Spleen (tissue), 11 donors: Measurements from ENCODE around the gene FGGY. TPM values are rescaled to one million over a fixed set of nuclear protein-coding genes. Genes with fewer than 3 reads are reported as not detected.

Experiments used
- DNase-seq: peaks from one replicate; pipeline ENCODE4 v3.0.0-alpha.2; 2020
- H3K27ac ChIP-seq, 8 donors: fragments of 200-600 bp; sonication (generic) in 7 of 8; 1 replicate in 4 of 8; 2 replicates in 4 of 8; pipeline versions ENCODE4 v1.5.0 to v1.8.0; 2016 to 2021; ENCODE audit warnings: inconsistent platforms in 4 of 8, mild to moderate bottlenecking in 4 of 8, moderate library complexity in 1 of 8
- H3K27me3 ChIP-seq, 7 donors: fragments of 200-600 bp; sonication (generic) in 6 of 7; replicated peaks in 1 of 7; 1 replicate in 4 of 7; 2 replicates in 3 of 7; pipeline versions ENCODE4 v1.5.0 to v1.8.0; 2016 to 2021; ENCODE audit warnings: inconsistent platforms in 3 of 7, mild to moderate bottlenecking in 1 of 7
- H3K36me3 ChIP-seq, 6 donors: fragments of 200-600 bp; sonication (generic) in 5 of 6; 1 replicate in 4 of 6; 2 replicates in 2 of 6; pipeline versions ENCODE4 v1.5.0 to v1.8.0; 2016 to 2021; ENCODE audit warnings: inconsistent platforms in 2 of 6
- H3K4me1 ChIP-seq, 6 donors: fragments of 200-600 bp; sonication (generic) in 5 of 6; 1 replicate in 3 of 6; 2 replicates in 3 of 6; pipeline versions ENCODE4 v1.5.0 to v1.8.0; 2016 to 2021; ENCODE audit warnings: inconsistent platforms in 3 of 6
- H3K4me3 ChIP-seq, 8 donors: fragments of 200-600 bp; sonication (generic) in 7 of 8; 1 replicate in 4 of 8; 2 replicates in 4 of 8; pipeline versions ENCODE4 v1.5.0 to v1.8.0; 2016 to 2021; ENCODE audit warnings: inconsistent platforms in 4 of 8, mild to moderate bottlenecking in 4 of 8, moderate library complexity in 2 of 8
- H3K9me3 ChIP-seq, 8 donors: fragments of 200-600 bp; sonication (generic) in 7 of 8; 1 replicate in 4 of 8; 2 replicates in 4 of 8; pipeline versions ENCODE4 v1.5.0 to v1.8.0; 2016 to 2021; ENCODE audit warnings: inconsistent platforms in 4 of 8
- POLR2A ChIP-seq, 3 donors: fragments of 450-650 bp; IDR thresholded peaks; one replicate each; pipeline ENCODE4 v1.5.1; 2017; ENCODE audit warnings: antibody characterized with exemption in 3 of 3, mild to moderate bottlenecking in 1 of 3
- POLR2AphosphoS5 ChIP-seq, 3 donors: sonication (generic); formaldehyde crosslinking; IDR thresholded peaks; one replicate each; pipeline ENCODE4 v1.5.1; 2017; ENCODE audit warnings: antibody characterized with exemption in 3 of 3
- WGBS, 5 donors: extraction: QIAGEN DNeasy Blood & Tissue Kit in 3 of 5; methylation state at CpG; one replicate each; pipeline versions ENCODE4 v1.1.5 to v1.1.7; 2013 to 2018; 5-methylcytosine and 5-hydroxymethylcytosine counted together
- intact Hi-C: fragments of 100-400 bp; cut with DNase I; formaldehyde crosslinking; loops from one replicate; pipeline ENCODE4 v1.15.0; 2023; ENCODE audit warnings: low total_unique reads
- polyA plus RNA-seq, 3 donors: library from polyadenylated mRNA; stranded (reverse); fragments of 200-250 nt; gene quantifications; one replicate each; pipeline ENCODE4 v1.2.1, GENCODE V29; 2013
- total RNA-seq, 7 donors: library from RNA; depleted of rRNA in 3 of 7; stranded (reverse); fragments of >200 nt in 3 of 7; fragmentation: NEBNext Ultra II Directional in 4 of 7; extraction: Animal tissue kit (Norgen Biotek cat#: 25700) in 4 of 7; gene quantifications; one replicate each; pipeline versions ENCODE4 v1.1.0 to v1.2.1, GENCODE V29; 2016 to 2021
- TF ChIP-seq, protein P1 (sequence below), 11 experiments: fragments of 200-600 bp in 7 of 11; fragments of 450-650 bp in 4 of 11; sonication (generic) in 4 of 11; IDR thresholded peaks in 8 of 11; conservative IDR thresholded peaks in 3 of 11; 1 replicate in 7 of 11; 2 replicates in 4 of 11; pipeline versions ENCODE4 v1.4.0 to v1.8.0; 2016 to 2021; ENCODE audit warnings: antibody characterized with exemption in 11 of 11, inconsistent platforms in 4 of 11, mild to moderate bottlenecking in 1 of 11
- donor health status: healthy with polysubstance abuse.
- donor health status: DM: no; HTN: no; CAD: no; lungs with moderate emphysema.
- donor health status: DM: no; HTN: no; CAD: no.
- donor health status: Bipolar disorder and iron deficiency.
- donor health status: healthy.
- donor health status: DM: no; HTN: no; CAD: no.
- donor health status: DM: yes; HTN: yes; CAD: no.

Gene FGGY
- total and polyA plus RNA-seq, 10 donors: 1.7 to 27.8 (median 13.2) TPM

DNA sequence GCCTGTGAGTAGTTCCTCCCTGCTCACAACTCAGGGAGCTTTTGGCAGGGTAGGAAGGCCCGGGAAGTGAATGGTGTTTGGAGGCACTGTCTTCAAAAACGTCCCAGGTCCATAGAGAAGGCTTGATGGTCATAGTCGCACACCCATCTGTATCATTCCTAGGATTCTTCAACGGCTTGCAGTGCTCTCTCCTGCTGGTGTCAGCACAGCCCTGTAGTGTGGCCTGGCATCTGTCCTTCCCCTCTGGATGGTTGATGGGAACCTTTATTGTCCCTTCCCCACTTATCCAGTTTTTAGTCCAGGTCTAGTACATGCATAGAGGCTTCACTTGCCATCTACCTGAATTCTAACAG is 375.0 kb downstream of the FGGY start:
- Histone ChIP-seq H3K27ac (peak overlapping the region in 1 of 8 donors; percentile 60), H3K4me3 (no peak overlapping the region), H3K36me3 (no peaks in the 10 kb centered on the region), H3K4me1 (peaks cover 0 to 44% (median 18%) of the 10 kb centered on the region in 6 donors), H3K9me3 (no peaks in the 10 kb centered on the region), H3K27me3 (no peaks in the 10 kb centered on the region)
- no peak for DNase-seq
- intact Hi-C loops: no loop called here
- TF ChIP-seq POLR2AphosphoS5 (IDR thresholded peaks at IDR 0.05) (no peak), POLR2A (IDR thresholded peaks at IDR 0.05) (no peak)
- TF ChIP-seq, protein P1, sequence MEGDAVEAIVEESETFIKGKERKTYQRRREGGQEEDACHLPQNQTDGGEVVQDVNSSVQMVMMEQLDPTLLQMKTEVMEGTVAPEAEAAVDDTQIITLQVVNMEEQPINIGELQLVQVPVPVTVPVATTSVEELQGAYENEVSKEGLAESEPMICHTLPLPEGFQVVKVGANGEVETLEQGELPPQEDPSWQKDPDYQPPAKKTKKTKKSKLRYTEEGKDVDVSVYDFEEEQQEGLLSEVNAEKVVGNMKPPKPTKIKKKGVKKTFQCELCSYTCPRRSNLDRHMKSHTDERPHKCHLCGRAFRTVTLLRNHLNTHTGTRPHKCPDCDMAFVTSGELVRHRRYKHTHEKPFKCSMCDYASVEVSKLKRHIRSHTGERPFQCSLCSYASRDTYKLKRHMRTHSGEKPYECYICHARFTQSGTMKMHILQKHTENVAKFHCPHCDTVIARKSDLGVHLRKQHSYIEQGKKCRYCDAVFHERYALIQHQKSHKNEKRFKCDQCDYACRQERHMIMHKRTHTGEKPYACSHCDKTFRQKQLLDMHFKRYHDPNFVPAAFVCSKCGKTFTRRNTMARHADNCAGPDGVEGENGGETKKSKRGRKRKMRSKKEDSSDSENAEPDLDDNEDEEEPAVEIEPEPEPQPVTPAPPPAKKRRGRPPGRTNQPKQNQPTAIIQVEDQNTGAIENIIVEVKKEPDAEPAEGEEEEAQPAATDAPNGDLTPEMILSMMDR (IDR thresholded peaks at IDR 0.05 in 8 of 11, conservative IDR thresholded peaks at IDR 0.05 in 3 of 11): no peak
- 85 to 96% (median 93%) methylated on average over 4 of the region's 4 CpGs for WGBS, 5 donors

DNA sequence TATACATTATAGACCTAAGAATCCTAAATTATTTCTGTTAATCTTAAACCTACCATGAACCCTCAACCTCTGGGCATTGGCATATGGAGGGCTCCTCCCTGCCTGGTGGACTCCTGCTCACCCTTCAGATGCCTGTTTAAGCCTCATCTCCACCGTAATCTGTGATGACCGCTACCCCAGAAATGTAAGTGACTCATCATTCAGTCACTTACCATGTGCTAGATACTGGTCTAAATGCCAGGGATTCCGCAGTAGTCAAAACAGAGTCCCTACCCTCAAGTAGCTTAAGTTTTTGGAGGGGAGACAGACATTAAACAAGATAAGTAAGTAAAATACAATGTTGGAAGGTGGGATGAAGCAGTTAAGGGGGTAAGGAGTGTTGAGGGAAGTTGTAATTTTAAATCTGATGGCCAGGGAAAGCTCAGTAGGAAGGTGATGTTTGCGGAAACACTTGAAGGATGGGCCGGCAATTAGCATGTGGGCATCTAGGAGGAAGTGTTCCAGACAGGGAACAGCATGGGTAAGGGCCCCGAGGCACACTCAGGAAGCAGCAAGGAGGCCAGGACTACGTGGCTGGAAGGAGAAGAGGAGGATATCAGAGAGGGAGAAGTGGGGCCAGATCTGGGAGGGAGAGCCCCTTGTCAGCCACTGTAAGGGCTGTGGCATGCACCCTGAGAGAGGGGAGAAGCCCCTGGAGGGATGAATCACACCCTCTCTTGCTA is 376.1 kb downstream of the FGGY start:
- intact Hi-C loops: no loop called here
- H3K4me3 ChIP-seq: no peak overlapping the region
- WGBS, 5 donors: 58 to 75% (median 74%) methylated on average over 7 of the region's 7 CpGs
- no peak for TF ChIP-seq POLR2A (IDR thresholded peaks at IDR 0.05)
- TF ChIP-seq, protein P1 (IDR thresholded peaks at IDR 0.05 in 8 of 11, conservative IDR thresholded peaks at IDR 0.05 in 3 of 11): no peak
- TF ChIP-seq POLR2AphosphoS5 (IDR thresholded peaks at IDR 0.05): no peak
- H3K4me1 ChIP-seq: peaks cover 0 to 44% (median 18%) of the 10 kb centered on the region in 6 donors
- H3K27me3 ChIP-seq: no peaks in the 10 kb centered on the region
- DNase-seq: no peak
- H3K27ac ChIP-seq: peak overlapping the region in 3 of 8 donors; percentile 71 to 81 (median 76)
- H3K36me3 ChIP-seq: no peaks in the 10 kb centered on the region
- H3K9me3 ChIP-seq: no peaks in the 10 kb centered on the region

DNA sequence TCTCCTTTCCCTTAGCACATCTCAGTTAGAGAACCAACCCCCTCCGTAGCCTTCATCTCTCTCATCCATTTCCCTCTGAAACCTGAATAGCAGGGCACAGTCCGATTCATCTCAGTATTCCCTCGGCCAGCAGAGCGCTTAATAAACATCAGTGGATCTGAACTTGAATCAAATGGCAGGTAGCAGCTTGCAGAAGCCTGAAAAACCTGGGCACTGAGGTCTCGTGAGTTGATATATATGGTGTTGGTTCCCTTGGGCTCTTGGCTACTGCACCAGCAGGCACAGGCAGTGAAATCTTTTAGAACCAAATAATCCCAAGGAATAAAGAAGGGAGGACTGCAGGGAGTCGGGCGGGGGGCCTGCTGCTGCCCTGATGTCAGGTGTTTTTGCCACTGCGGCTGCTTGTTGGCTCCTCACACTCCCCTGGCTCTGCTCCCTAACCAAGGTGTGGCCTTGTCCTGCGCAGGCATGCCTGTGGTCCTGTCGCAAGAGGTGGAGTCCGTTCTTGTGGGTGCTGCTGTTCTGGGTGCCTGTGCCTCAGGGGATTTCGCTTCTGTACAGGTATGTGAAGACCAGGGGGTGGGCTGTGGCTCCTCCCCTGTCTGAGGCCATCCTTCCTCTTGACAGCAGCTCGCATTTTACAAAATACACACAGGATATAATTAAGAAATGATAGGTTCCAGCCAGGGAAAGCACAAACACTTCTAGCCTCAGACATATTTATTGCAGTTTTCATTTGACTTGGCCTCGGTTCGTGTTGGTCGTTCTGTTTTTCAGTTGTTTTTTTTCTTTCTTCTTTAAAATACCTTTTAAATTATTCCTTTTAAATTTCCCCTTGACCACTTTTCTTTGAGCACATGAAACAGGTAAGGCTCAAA is 376.9 kb downstream of the FGGY start:
- no peaks in the 10 kb centered on the region for H3K27me3 ChIP-seq
- no peaks in the 10 kb centered on the region for H3K36me3 ChIP-seq
- no peaks in the 10 kb centered on the region for H3K9me3 ChIP-seq
- no peak for TF ChIP-seq POLR2A (IDR thresholded peaks at IDR 0.05)
- TF ChIP-seq, protein P1 (IDR thresholded peaks at IDR 0.05 in 8 of 11, conservative IDR thresholded peaks at IDR 0.05 in 3 of 11): no peak
- no peak for TF ChIP-seq POLR2AphosphoS5 (IDR thresholded peaks at IDR 0.05)
- H3K4me1 ChIP-seq: peaks cover 0 to 49% (median 18%) of the 10 kb centered on the region in 6 donors
- intact Hi-C loops: no loop called here
- H3K27ac ChIP-seq: peak overlapping the region in 7 of 8 donors; percentile 41 to 81 (median 71)
- H3K4me3 ChIP-seq: no peak overlapping the region
- 61 to 75% (median 64%) methylated on average over 14 to 16 of the region's 16 CpGs for WGBS, 5 donors
- DNase-seq: peak; percentile 76

DNA sequence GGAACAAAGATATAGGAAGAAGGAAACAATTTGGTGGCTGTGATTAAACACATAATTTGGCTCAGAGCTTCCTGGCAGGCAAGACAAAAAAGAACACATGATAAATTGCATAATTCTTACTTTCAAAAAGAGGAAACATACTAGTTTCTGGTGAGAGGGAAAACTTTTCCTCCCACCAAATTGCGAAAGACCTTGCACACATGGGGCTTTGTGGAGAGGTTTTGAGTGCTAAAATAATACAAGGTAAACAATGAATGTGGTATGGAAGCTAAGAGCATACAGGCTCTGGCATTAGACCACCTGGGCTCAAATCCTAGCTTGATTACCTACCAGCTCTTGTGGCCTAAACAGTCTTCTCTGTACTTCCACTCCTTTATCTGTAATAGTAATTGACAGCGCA is 377.7 kb downstream of the FGGY start:
- Histone ChIP-seq H3K9me3 (no peaks in the 10 kb centered on the region), H3K27me3 (no peaks in the 10 kb centered on the region), H3K4me3 (no peak overlapping the region), H3K36me3 (no peaks in the 10 kb centered on the region), H3K4me1 (peaks cover 0 to 53% (median 18%) of the 10 kb centered on the region in 6 donors), H3K27ac (peak overlapping the region in 7 of 8 donors; percentile 41 to 81 (median 71))
- intact Hi-C loops: no loop called here
- TF ChIP-seq, protein P1 (IDR thresholded peaks at IDR 0.05 in 8 of 11, conservative IDR thresholded peaks at IDR 0.05 in 3 of 11): no peak
- TF ChIP-seq POLR2AphosphoS5 (IDR thresholded peaks at IDR 0.05): no peak
- TF ChIP-seq POLR2A (IDR thresholded peaks at IDR 0.05): no peak
- DNase-seq: no peak
- 46 to 58% (median 50%) methylated on average over 2 of the region's 2 CpGs for WGBS, 5 donors
